ENCODE measurements around the gene ARPIN.
"Not testable (repeated sequence)": the region's sequence is repeated elsewhere in the genome, so short reads cannot be mapped to it uniquely, and the experiment has no call there.

The ARPIN gene
- total RNA-seq, result 0 to 1.2 reads per million in 2 donors

DNA sequence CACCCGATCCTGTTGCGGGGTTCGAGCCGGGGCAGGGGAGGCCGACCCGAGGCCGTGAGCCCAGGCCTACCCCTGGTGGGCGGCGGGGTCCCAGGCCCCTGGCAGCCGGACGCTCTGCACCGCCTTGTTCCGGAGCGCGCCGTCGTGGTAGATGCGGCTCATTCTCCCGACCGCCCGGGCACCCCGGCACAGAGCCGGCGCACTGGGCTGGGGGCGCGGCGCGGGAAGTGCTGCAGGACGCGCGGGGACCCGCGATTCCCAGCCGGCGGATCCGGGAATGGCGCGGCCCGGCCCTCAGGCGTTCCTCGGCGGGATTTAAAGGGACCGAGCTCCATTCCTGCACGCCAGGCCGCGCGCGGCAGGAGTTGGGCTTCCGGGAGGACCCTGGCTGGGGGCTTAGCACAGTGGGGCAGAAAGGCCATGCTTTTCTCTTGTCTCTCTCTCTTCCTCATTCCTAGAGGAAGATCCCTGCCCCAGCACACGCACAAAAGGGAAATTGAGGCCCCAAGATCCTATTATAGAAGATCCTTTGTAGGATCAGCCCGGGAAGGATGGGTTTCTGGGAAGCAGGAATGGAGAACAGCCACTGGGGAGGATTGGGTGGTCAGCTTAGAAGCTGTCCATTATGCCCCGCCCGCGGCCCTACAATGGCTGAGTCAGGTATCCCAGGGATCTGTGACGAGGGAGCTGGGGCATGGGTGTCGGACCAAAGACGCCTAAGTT, at the start of gene ARPIN:
TSS of gene ARPIN (minus strand) at position 279 of the 723 bp plus-strand sequence. CDS start at position 162, 117 bp downstream.
- peak in 1 of 5 experiments; percentile 17 for DNase-seq

DNA sequence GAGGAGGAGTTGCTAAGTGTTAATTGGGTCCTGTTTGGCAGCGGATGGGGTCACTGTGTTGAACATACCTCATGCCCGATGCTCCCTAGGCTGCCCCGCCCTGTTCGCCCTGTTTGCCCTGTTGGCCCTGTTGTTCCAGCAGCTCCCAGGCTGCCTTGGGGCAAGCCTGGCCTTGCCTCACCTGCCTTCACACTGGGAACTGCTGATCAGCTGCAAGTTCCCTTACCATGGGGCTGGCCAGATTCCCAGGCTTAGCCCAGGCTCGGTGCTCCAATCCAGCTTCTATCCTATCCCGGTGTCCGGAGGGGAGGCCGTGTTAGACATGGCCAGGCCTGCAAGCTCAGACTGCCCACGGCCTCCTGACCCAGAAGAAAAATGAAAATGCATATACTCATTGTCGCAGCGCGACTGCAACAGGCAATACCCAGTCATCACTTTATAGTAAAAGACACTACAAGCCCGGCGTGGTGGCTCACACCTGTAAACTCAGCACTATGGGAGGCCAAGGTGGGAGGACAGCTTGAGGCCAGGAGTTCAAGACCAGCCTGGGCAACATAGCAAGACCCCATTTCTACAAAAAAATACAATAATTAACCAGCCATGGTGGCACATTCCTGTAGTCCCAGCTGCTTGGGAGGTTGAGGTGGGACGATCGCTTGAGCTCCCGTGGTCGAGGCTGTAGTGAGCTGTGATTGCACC, 45.5 kb upstream of the ARPIN start:
- no peak for DNase-seq

DNA sequence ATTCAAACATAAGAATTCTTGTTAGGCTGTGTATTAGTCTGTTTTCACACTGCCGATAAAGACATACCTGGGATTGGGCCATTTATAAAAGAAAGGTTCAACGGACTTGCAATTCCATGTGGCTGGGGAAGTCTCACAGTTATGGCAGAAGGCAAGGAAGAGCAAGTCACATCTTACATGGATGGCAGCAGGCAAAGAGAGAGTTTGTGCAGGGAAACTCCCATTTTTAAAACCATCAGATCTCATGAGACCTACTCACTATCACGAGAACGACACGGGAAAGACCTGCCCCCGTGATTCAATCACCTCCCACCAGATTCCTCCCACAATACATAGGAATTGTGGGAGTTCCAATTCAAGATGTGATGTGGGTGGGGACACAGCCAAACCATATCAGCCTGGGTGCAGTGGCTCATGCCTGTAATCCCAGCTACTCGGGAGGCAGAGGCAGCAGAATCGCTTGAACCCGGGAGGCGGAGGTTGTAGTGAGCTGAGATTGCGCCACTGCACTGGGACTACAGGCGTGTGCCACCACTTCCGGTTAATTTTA, 42.8 kb upstream of the ARPIN start:
- DNase-seq, result not testable (repeated sequence)

DNA sequence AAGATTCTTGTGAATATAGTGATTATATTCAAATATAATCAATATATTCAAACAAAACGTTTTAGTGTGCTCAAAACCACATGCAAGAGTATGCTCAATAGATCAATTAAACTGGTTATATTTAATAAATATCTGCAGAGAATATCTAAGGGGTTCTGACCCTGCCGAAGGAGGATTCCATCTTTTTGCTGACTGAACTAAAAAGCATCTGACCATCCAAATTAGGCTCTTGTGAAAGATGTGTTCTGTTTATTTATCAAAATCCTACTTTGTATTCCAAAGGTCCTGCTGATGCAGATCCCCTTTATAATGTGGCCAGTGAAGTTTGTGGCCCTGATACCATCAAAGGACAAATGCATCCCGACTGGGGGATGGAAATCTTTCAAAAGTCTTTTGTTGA, 41.8 kb upstream of the ARPIN start:
- no peak for DNase-seq

DNA sequence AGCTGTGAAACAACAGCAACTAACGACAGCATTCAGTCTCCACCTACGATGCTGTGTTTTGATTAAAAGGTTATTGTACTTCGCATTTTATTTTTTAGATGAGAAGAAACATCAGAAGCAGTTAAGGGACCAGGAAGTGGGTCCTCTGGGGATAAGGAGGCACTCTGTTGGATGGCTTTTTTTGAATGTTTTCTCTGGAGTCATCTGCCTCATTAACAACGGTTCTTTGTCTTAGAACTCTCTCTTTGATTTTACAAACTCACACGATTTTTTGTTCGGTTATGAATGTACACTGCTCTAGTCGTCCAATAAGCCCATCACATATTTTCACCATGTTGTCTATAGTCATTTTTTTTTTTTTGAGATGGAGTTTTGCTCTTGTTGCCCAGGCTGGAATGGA, 36.0 kb upstream of the ARPIN start:
- no peak for DNase-seq

DNA sequence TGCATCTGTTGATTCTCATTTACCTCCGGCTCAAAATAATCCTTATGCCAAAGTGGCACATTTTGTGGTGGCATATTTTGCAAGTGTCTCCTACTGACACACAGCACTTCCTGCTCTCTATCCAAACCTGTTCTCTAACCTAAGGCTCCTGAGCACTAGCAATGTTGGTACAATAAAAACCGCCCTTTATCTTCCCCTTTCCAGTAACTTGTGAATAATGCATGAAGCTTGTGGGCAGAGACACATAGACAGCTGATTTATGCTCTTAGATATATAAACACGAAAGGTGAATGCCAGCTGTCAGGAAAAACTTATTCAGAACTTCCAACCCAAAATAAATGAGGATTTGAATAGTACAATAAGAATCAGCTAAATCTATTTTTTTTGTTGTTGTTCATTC, 34.6 kb upstream of the ARPIN start:
- peak in 1 of 5 experiments; percentile 22 for DNase-seq

DNA sequence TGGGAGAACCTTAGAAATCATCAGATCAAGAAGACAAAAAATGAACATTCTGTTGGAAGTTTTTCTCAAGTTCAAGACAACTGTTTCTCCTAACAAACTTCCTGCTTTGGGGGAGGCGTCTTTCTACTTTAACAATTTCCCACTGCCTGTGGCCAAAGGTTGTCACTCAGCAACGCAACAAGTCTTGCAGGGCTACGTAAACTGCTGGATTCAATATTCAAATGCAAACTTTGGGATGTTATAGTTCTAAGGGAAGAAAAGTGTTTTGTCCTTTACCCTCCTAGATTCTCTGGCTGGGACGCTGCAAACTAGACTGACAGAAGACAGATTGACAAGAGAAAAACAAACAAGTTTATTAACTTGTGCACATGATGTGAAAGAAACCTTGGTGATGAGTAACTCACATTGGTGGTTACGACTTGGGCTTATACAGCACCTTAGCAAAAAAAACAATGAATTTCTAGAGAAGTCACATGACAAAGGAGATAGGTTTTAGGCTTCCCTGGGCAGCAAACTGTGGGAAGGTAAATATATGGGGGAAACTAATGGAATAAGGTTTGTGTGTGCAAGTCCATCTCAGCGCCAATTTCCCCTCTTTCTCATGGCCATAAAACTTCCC, 34.0 kb upstream of the ARPIN start:
- peak in 1 of 5 experiments; percentile 68 for DNase-seq

DNA sequence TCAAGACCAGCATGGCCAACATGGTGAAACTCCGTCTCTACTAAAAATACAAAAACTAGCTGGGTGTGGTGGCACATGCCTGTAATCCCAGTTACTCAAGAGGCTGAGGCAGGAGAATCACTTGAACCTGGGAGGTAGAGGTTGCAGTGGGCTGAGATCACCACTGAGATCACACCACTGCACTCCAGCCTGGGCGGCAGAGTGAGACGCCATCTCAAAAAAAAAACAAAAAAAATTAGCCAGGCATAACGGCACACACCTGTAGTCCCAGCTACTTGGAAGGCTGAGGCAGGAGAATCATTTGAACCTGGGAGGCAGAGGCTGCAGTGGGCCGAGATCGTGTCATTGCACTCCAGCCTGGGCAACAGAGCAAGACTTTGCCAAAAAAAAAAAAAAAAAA, 31.0 kb upstream of the ARPIN start:
- DNase-seq, result not testable (repeated sequence)

DNA sequence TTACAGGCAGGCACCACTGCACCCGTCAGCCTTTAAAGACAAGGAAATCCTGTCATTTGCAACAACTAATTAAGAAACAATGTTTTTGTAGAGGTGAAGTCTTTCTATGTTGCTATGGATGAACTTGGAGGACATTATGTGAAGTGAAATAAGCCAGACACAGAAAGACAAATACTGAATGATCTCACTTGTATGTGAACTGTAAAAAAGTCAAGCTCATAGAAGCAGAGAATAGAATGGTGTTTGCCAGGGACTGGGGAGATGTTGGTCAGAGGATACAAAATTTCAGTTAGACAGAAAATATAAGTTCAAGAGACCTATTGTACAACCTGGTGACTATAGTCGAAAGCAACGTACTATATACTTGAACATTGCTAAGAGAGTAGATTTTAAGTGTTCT, 27.2 kb upstream of the ARPIN start:
- DNase-seq, result no peak

DNA sequence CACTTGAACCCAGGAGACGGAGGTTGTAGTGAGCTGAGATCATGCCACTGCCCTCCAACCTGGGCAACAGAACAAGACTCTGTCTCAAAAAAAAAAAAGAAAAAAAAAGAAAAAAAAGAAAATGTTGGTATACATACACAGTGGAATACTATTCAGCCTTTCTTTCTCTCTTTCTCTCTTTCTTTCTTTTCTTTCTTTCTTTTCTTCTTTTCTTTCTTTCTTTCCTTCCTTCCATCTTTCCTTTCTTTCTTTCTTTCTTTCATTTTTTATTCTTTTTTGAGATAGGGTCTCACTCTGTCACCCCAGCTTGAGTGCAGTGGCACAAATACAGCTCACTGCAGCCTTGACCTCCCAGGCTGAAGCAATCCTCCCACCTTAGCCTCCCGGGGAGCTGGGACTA, 26.6 kb upstream of the ARPIN start:
- not testable (repeated sequence) for DNase-seq

DNA sequence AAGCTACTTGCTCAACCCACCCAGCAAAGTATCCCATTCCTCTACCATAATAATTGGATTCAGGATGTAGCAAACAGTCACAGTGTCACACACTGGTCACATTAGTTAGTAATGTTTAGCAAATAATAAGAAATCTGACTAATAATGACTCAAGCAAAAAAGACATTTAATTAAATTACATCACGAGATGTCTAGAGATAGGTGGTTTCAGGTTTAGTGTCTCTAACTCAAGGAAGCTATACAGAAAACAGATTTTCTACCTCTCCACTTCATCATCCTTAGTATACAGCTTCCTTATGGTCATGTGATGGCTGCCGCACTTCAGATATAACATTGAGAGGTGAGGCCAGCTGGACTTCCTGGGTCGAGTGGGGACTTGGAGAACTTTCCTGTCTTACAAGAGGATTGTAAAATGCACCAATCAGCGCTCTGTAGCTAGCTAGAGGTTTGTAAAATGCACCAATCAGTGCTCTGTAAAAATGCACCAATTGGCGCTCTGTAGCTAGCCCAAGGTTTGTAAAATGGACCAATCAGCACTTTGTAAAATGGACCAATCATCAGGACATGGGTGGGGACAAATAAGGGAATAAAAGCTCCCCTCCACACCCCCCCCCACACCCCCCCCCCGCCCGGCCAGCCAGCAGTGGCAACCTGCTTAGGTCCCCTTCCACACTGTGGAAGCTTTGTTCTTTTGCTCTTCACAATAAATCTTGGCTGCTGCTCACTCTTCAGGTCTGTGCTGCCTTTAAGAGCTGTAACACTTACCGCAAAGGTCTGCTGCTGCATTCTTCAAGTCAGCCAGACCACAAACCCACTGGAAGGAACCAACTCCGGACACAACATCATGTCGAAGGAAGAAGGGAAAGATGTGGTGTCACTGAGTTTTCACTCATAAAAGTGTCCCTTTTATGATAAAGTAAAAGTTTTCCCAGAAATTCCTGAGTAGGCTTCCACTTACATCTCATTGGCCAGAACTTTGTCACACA, 24.9 kb upstream of the ARPIN start:
- DNase-seq, result peak in 1 of 5 experiments; percentile 43

DNA sequence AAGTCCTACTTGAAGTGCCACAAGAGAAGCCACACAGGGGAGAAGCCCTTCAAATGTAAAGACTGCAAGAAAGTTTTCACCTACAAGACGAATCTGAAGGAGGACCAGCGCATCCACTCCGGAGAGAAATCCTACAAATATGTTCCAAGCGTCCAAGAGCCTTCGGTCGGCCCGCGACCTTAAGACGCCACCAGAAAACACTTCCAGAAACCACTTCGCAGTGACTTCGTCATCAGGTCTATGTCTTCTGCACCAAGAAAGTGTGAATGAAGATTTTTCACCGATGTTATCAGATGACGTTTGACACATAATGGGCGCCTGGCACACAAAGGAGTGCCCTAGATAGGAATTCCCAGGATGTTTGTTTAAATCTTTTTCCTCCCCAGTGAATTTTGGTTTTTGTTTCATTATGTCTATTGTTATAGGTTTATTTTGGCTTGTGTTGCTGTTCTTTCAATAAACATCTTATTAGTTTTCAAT, 24.1 kb upstream of the ARPIN start:
- DNase-seq, result peak in 1 of 5 experiments; percentile 27

DNA sequence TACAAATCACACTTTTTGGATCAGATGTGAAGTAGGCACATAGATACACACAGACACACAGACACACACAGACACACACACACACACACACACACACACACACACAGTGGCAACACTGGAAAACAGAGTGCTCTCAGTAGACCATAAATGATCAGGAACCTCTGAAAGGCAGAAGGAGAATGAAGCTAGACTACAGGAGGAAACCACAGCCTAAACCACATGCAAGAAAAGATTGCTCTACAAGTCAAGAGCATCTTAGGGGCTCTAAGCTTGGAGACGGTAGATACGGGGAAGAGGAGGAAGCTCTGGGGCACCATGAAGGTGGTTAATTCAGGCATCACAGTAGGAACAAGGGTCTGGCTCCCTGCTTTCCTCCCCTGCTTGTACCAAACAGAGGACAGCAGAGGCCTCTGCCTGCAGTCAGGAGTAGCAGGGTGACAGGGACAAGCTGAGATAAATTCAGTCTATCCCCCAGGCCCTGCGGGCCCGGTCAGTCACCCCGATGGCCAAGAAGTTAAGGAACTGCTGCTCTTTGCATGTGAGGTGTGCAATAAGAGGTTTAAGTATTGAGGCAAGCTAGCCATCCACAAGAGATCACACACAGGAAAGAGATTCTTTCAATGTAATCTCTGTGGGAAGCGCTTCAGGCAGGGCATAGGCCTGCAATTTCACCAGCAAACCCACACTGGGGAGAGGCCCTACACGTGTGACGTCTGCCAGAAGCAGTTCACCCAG, 23.5 kb upstream of the ARPIN start:
- DNase-seq, result peak in 2 of 5 experiments; percentile 8 to 90

DNA sequence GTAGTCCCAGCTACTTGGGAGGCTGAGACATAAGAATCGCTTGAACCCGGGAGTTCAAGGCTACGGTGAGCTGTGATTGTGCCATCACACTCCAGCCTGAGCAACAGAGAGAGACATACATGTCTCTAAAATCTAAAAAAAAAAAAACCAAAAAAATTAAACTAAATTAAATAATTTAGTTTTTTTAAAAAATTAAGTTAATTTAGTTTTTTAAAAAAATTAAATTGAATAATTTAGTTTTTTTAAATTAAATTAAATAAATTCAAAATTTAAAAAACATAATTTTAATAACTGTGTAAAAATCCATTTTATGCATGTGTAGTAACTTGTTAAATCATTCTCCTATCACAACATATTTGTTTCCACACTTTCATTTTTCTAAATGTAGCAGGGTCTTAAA, 20.1 kb upstream of the ARPIN start:
- DNase-seq, result no peak

DNA sequence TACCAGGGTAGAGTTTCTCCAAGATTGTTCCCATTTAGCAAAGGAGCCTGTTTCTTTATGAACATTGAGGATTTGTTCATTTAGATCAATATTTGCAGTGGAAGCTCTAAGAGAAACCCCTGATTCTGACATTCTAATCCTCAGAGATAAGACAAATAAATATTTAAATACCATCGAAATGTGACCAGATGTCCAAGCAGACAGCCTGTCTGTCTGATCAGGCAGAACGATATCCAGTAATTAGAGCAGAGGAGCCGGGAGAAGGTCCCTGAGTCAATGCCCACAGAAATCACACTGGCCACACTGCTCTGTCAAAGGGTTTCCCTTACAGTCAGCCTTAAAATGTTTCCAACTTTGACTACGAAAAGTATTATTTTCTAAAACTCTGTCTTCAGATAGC, 15.7 kb upstream of the ARPIN start:
- DNase-seq, result no peak

DNA sequence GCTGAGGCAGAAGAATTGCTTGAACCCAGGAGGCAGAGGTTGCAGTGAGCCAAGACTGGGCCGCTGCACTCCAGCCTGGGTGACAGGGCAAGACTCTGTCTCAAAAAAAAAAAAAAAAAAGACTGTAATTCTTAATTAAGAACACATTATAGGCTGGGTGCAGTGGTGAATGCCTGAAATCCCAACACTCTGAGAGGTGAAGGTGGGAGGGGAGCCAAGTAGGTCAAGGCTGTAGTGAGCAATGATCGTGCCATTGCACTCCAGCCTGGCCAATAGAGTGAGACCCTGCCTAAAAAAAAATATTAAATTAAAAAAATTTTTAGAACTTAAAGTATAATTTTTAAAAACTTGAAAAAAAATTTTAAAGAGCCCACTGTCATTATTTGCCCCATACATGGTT, 13.4 kb upstream of the ARPIN start:
- DNase-seq, result no peak

DNA sequence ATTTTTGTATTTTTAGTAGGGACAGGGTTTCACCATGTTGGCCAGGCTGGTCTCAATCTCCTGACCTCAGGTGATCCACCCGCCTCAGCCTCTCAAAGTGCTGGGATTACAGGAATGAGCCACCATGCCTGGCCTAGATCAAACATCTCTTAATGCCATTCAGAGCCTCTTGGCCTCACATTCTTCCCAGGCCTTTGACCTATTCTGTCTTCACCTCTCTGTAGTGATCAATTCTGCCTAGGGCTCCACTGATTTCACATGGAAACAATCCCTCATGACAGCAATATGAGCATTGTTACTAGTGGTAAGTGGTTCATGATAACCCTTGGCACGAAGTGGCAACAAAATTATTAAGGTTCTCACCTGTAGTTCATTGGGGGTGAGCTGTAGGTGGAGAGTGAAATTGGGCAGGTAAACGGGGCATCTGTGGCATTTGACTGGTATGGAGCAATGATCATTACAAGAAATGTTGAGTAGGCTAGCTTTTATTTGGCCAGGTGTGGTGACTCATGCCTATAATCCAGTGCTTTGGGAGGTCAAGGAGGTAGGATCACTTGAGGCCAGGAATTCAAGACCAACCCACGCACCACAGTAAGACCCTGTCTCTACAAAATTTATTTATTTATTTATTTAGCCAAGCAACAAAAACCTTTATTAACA, 4.8 kb upstream of the ARPIN start:
- no peak for DNase-seq

DNA sequence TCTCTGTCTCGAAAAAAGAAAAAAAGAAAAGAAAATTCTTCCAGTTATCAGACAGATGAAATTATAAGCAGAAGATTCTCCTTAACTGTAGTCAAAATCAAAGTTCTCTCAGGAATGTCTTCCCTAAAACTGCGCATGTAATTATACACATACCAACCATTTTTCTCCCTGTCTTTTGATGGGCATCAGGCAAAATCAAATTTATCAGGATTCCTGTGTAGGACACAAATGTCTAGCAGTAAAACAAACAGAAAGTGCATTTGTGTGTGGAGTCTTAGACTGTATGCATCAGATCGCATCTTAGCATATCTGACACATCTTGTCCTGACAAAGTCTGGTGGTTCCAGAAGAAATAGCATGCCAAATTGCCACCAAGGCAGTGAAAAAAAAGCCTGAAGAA, 3.9 kb upstream of the ARPIN start:
- DNase-seq, result no peak

DNA sequence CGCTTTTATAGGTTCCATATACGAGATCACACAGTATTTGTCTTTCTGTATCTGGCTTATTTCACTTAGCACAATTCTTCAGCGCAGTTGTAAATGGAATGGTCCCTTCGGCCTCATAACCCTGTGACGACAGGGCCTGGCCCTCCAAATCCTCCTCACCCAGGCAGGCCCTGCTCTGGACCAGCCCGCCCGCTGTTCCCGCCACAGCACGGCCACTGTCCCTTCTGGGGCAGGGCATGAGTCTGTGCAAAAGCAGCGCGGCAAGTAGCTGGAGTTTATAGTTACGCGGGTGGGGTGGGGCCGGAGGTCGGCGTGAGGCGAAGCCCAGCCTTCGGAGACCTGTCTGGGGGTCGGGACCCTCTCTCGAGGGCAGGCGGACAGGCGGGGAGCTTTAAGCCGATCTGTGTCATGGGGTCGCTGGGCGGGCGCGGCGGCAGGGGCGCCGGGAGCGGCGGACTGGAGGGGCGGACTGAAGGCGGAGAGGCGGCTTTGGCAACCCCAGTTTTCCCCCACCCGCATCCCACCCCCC, 543 bp downstream of the ARPIN start:
- no peak for DNase-seq

DNA sequence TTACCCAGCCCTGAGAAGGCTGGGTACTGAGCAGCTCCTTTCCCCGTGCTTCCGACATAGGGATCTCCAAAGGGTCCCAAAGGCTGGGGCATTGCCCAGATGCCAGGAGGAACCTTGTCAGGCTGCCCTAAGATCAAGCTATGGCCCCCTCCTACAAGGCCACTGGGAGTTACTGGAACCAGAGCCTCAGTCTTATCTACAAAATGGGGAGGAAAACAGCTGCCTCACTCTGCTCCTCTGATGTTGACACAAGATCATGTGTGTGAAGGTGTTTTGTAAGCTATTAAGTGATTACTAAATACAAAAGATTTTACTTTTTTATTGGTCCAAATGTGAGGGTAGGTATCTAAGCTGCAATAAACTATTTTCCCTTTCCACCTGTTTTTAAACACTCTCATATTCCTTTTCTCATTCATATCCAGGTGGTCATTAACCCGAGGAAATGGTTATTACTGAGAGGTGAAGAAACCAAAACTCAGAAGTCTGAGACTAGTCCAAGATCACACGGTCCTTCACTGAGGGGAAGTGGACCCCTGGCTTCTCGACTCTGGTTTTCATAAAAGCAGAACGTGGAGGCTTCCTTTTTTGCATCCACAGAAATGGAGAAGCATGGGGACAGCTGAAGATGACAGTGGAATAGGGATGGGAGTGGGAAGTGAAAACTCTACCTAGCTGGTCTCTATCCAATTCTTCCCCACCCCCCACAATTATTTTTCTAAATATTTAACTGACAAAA, 1.7 kb downstream of the ARPIN start:
- no peak for DNase-seq

All from T-helper 2 cell (primary cell).